ENCODE measurements around the gene LHPP. TPM values are rescaled to one million over a fixed set of nuclear protein-coding genes. Genes with fewer than 3 reads are reported as not detected.

LHPP gene
- total and polyA plus RNA-seq, 8 donors: 12.2 to 26.8 (median 15.0) TPM

- H3K27me3 ChIP-seq: no peaks in the 10 kb centered on the region
- no peaks in the 10 kb centered on the region for H3K4me1 ChIP-seq
- H3K4me3 ChIP-seq: no peak overlapping the region
- intact Hi-C loops (cut with DNase I): no loop called here
- H3K36me3 ChIP-seq: no peaks in the 10 kb centered on the region
- no peak for TF ChIP-seq CTCF (IDR thresholded peaks at IDR 0.05)
- H3K9me3 ChIP-seq: no peaks in the 10 kb centered on the region
- no peak overlapping the region for H3K27ac ChIP-seq
- no peak for ATAC-seq
- DNase-seq: peak in 1 of 4 donors; percentile 13
These were observed 137.4 kb downstream of the LHPP start for GRCh38 chr10:124598773-124599587.

DNA sequence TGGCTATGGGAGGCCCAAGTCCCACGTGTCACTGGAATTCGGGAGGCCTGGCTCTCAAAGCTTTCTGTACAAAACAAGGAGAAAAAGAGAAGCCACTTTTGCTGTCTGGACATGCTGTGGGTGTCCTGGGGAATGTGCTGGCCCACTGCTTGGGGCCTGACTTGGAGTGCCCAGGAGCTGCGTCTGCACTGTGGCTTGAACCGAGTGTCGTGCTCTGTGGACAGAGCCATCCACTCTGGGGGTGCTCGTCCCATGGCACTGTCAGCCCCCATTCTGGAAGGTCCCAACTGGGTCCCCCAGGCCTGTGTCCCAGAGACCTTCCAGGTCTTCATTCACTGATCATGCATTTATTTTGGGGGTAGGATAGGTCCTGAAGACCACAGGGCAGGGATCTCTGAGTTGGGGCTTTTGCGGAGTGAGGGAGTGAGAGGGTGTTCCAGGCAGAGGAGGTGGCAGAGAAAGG lies 138.0 kb downstream of the LHPP start:
- no peaks in the 10 kb centered on the region for H3K9me3 ChIP-seq
- no peak overlapping the region for H3K27ac ChIP-seq
- no peaks in the 10 kb centered on the region for H3K36me3 ChIP-seq
- intact Hi-C loops (cut with DNase I): no loop called here
- ATAC-seq: no peak
- H3K4me1 ChIP-seq: no peaks in the 10 kb centered on the region
- no peaks in the 10 kb centered on the region for H3K27me3 ChIP-seq
- DNase-seq: peak in 1 of 4 donors; percentile 50
- H3K4me3 ChIP-seq: no peak overlapping the region
- TF ChIP-seq CTCF (IDR thresholded peaks at IDR 0.05): no peak

DNA sequence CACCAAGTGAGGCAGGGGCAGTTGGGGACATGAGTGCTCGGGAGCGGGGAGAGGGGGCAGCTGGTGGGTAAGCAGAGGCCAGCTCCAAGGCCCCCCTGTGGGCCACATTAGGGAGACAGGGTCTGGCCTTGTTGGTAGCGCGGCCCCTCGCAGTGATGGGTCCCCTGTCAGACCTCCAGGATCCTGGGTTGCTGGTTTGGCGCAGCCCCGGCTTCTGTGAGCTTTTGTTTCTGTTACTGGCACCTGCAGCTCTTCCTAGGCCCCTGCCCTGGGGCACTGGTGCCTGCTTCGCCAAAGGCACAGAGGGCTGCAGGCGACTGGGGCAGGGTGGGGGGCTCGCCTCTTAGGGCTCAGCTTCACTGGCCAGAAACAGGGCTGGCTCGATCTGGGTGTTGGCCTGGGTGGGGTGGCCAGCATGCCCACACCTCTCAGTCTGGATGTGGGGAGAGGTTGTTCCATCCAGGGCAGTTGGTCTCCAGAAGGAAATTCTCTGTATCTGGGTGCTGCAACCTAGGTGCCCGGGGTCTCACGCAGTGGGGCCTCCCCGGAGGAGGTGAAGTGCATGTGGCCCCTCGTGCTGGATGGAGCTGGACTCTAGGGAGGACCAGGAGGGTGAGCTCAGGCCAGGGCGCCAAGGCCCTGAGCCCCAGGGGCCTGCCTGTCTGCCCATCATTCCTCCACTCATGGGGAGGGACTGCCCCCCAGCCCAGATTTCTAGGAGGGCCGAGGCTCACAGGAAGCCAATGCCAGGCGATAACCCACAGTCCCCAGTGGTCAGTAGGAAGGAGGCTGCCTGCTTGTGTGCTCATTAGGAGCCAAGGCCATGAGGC lies 138.6 kb downstream of the LHPP start:
- DNase-seq: peak in 1 of 4 donors; percentile 52
- no peak for TF ChIP-seq CTCF (IDR thresholded peaks at IDR 0.05)
- Histone ChIP-seq H3K4me3 (no peak overlapping the region), H3K9me3 (no peaks in the 10 kb centered on the region), H3K27ac (no peak overlapping the region), H3K36me3 (no peaks in the 10 kb centered on the region), H3K27me3 (no peaks in the 10 kb centered on the region), H3K4me1 (no peaks in the 10 kb centered on the region)
- intact Hi-C loops (cut with DNase I): no loop called here
- no peak for ATAC-seq

DNA sequence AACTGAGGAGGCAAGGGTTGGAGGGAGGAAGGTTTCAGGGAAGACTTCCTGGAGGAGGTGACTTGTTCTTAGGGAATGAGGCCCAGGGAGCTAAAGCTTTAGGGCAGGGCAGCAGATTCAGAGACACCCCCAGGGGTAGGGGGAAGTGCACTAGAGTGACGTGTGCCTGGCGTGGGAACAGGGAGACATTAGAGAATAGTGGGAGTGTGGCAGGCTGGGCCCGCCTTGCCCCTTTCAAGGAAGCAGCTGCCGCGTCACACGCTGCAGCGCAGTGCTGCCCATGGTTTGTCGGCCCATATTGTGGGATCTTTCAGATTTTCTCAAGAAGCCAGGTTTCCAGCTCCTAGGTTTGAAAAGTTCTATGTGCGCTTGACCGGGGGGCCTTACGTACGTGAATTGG lies 139.4 kb downstream of the LHPP start:
- H3K36me3 ChIP-seq: no peaks in the 10 kb centered on the region
- no peak for ATAC-seq
- H3K9me3 ChIP-seq: no peaks in the 10 kb centered on the region
- TF ChIP-seq CTCF (IDR thresholded peaks at IDR 0.05): no peak
- H3K27me3 ChIP-seq: no peaks in the 10 kb centered on the region
- no peak overlapping the region for H3K27ac ChIP-seq
- peak in 1 of 4 donors; percentile 48 for DNase-seq
- no peaks in the 10 kb centered on the region for H3K4me1 ChIP-seq
- intact Hi-C loops (cut with DNase I): no loop called here
- no peak overlapping the region for H3K4me3 ChIP-seq

All from left lung (tissue), 10 donors.